Measurements from ENCODE around the gene CLNK.

- TF ChIP-seq CTCF (IDR thresholded peaks at IDR 0.05) (peak; percentile 11 to 90 (median 47)), POLR2AphosphoS5 (IDR thresholded peaks at IDR 0.05) (no peak), POLR2A (IDR thresholded peaks at IDR 0.05) (no peak)
These were observed 223.3 kb downstream of the CLNK start for GRCh38 chr4:10461091-10461849.
